GM21576 (cell line): Measurements from ENCODE around the gene CD34.
"Not testable (repeated sequence)": the region's sequence is repeated elsewhere in the genome, so short reads cannot be mapped to it uniquely, and the experiment has no call there.

Experiments used
- ATAC-seq: cut with Tn5 transposase; IDR thresholded peaks from one replicate; pipeline ENCODE4 v1.9.1; 2021; ENCODE audit warnings: mild to moderate bottlenecking, moderate library complexity; ENCODE audit not compliant: unreplicated experiment

The CD34 gene

GRCh38 chr1:207933205-207933800, 22.4 kb upstream of the CD34 start:
- ATAC-seq, result no peak

GRCh38 chr1:207926984-207927383, 16.1 kb upstream of the CD34 start:
- ATAC-seq, result no peak

- ATAC-seq, result not testable (repeated sequence)
These were observed 15.0 kb upstream of the CD34 start for GRCh38 chr1:207925969-207926368.

GRCh38 chr1:207925210-207925609, 14.3 kb upstream of the CD34 start:
- no peak for ATAC-seq

GRCh38 chr1:207923561-207923960, 12.6 kb upstream of the CD34 start:
- no peak for ATAC-seq

GRCh38 chr1:207923121-207923520, 12.2 kb upstream of the CD34 start:
- ATAC-seq, result no peak

- no peak for ATAC-seq
These were observed 11.6 kb upstream of the CD34 start for GRCh38 chr1:207922554-207922953.

- no peak for ATAC-seq
These were observed 10.4 kb upstream of the CD34 start for GRCh38 chr1:207921321-207921720.

GRCh38 chr1:207920444-207921021, 9.6 kb upstream of the CD34 start:
- ATAC-seq, result no peak

GRCh38 chr1:207919523-207920170, 8.7 kb upstream of the CD34 start:
- ATAC-seq, result no peak

- ATAC-seq, result no peak
These were observed 7.7 kb upstream of the CD34 start for GRCh38 chr1:207918581-207918980.

- no peak for ATAC-seq
These were observed 7.1 kb upstream of the CD34 start for GRCh38 chr1:207918011-207918410.

- ATAC-seq, result no peak
These were observed 6.2 kb upstream of the CD34 start for GRCh38 chr1:207917080-207917479.

GRCh38 chr1:207913951-207914350, 3.0 kb upstream of the CD34 start:
- no peak for ATAC-seq

- ATAC-seq, result no peak
These were observed 1.2 kb upstream of the CD34 start for GRCh38 chr1:207911856-207912760.

- no peak for ATAC-seq
These were observed 1.2 kb downstream of the CD34 start for GRCh38 chr1:207909687-207910086.

- ATAC-seq, result no peak
These were observed 2.7 kb downstream of the CD34 start for GRCh38 chr1:207908107-207908734.

- no peak for ATAC-seq
These were observed 6.5 kb downstream of the CD34 start for GRCh38 chr1:207904391-207904790.

- no peak for ATAC-seq
These were observed 7.2 kb downstream of the CD34 start for GRCh38 chr1:207903767-207904166.

- ATAC-seq, result no peak
These were observed 7.9 kb downstream of the CD34 start for GRCh38 chr1:207903053-207903452.

GRCh38 chr1:207902566-207902965, 8.4 kb downstream of the CD34 start:
- ATAC-seq, result no peak
